ENCODE measurements around the gene ATP2C2.

DNA sequence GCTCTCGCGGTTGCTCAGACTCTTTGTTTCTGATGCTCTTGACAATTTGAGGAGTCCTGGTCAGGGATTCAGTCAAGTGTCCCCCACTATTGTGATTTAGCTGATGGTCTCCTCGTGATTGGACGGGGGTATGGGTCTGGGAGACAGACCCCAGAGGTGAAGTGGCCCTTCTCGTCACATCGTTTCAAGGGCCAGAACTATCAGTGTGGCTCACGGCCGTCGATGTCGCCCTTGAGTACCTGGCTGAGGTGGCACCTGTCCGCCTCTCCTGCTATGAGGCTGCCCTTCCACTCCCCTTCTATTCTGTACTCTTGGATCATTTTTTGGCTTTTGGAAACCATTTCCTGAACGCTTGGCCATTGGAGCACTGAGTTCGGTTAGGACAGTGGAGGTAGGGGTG is 143.5 kb downstream of the ATP2C2 start:
- TF ChIP-seq CTCF (IDR thresholded peaks at IDR 0.05), result no peak
- TF ChIP-seq POLR2A (IDR thresholded peaks at IDR 0.05), result no peak
